ENCODE measurements around the gene DEPDC1B. TPM values are rescaled to one million over a fixed set of nuclear protein-coding genes. Genes with fewer than 3 reads are reported as not detected.

Gene DEPDC1B
- total and polyA plus RNA-seq, 2 experiments from 2014 or later, result 38.3 to 67.9 TPM

GRCh38 chr5:60686157-60686556, 13.8 kb downstream of the DEPDC1B start:
- no peak overlapping the region for H3K4me3 Mint-ChIP-seq
- peaks cover 99% of the 10 kb centered on the region for H3K79me2 ChIP-seq (replicated peaks; ENCODE audit: insufficient read depth)

More at GRCh38 chr5:60686157-60686556, 13.8 kb downstream of the DEPDC1B start:
- H3K4me2 ChIP-seq, result no peak overlapping the region
- H3K4me3 ChIP-seq, result no peak overlapping the region
- H4K20me1 ChIP-seq (replicated peaks; ENCODE audit: insufficient read depth), result peaks cover 5% of the 10 kb centered on the region; the same call in 1 of the 2 replicates
- Mint-ChIP-seq H3K27me3 (ENCODE audit: insufficient read depth, low read depth, poor library complexity) (peaks cover 2% of the 10 kb centered on the region), H3K36me3 (ENCODE audit: low read depth) (peaks cover 47% of the 10 kb centered on the region), H3K9me3 (no peaks in the 10 kb centered on the region; the same call in 2 of the 3 replicates), H3K4me1 (peaks cover 5% of the 10 kb centered on the region), H3K27ac (no peak overlapping the region)
- DNase-seq (ENCODE audit: low spot score), result no peak
- H2AFZ ChIP-seq, result no peak overlapping the region
- H3K4me1 ChIP-seq (ENCODE audit: insufficient read depth), result peaks cover 8% of the 10 kb centered on the region
- H3K9me2 ChIP-seq (ENCODE audit: insufficient read depth), result no peaks in the 10 kb centered on the region
- no peak overlapping the region for H3K27ac ChIP-seq (ENCODE audit: low read depth)
- H3K36me3 ChIP-seq (ENCODE audit: insufficient read depth), result peaks cover 10% of the 10 kb centered on the region; the same call in 1 of the 2 replicates
- no peaks in the 10 kb centered on the region for H3F3A ChIP-seq (replicated peaks; ENCODE audit: low read depth)
- no peaks in the 10 kb centered on the region for H3K27me3 ChIP-seq (ENCODE audit: insufficient read depth)
- TF ChIP-seq CREB1 (CRISPR knock-in tag; IDR thresholded peaks at IDR 0.05; ENCODE audit: low read depth) (no peak), REST (IDR thresholded peaks at IDR 0.05; ENCODE audit: unreplicated experiment) (no peak), STAT1 (IDR thresholded peaks at IDR 0.05; ENCODE audit: unreplicated experiment) (no peak), EZH2phosphoT487 (IDR thresholded peaks at IDR 0.05; ENCODE audit: unreplicated experiment) (no peak), ZNF462 (CRISPR knock-in tag; IDR thresholded peaks at IDR 0.05) (no peak), ETS1 (IDR thresholded peaks at IDR 0.05) (no peak), POLR2AphosphoS5 (IDR thresholded peaks at IDR 0.05; ENCODE audit: low read depth) (no peak), EZH2 (IDR thresholded peaks at IDR 0.05; ENCODE audit: low read depth, unreplicated experiment) (no peak), JUNB (IDR thresholded peaks at IDR 0.05; ENCODE audit: unreplicated experiment) (no peak), NANOG (IDR thresholded peaks at IDR 0.05; ENCODE audit: borderline replicate concordance) (no peak)
- no peak for ATAC-seq

Data from GM23338 (cell line).